HG02571 (cell line): Measurements from ENCODE around the gene RASA3.
"Not testable (repeated sequence)": the region's sequence is repeated elsewhere in the genome, so short reads cannot be mapped to it uniquely, and the experiment has no call there.

Experiments used
- ATAC-seq: cut with Tn5 transposase; IDR thresholded peaks from one replicate; pipeline ENCODE4 v1.9.1; 2021; ENCODE audit warnings: mild to moderate bottlenecking, moderate library complexity; ENCODE audit not compliant: unreplicated experiment

RASA3 gene

GRCh38 chr13:113996912-113997745 is 135.3 kb downstream of the RASA3 start:
- no peak for ATAC-seq

GRCh38 chr13:113996081-113996911 is 136.1 kb downstream of the RASA3 start:
- no peak for ATAC-seq

GRCh38 chr13:113995051-113995601 is 137.3 kb downstream of the RASA3 start:
- ATAC-seq, result no peak

GRCh38 chr13:113992276-113993005 is 140.0 kb downstream of the RASA3 start:
- no peak for ATAC-seq

GRCh38 chr13:113991676-113992179 is 140.7 kb downstream of the RASA3 start:
- no peak for ATAC-seq

- no peak for ATAC-seq
Measured at GRCh38 chr13:113991191-113991669, 141.2 kb downstream of the RASA3 start.

- no peak for ATAC-seq
Measured at GRCh38 chr13:113990321-113990837, 142.0 kb downstream of the RASA3 start.

- ATAC-seq, result no peak
Measured at GRCh38 chr13:113989585-113990300, 142.7 kb downstream of the RASA3 start.

- not testable (repeated sequence) for ATAC-seq
Measured at GRCh38 chr13:113988859-113989258, 143.6 kb downstream of the RASA3 start.

GRCh38 chr13:113982296-113982661 is 150.1 kb downstream of the RASA3 start:
- ATAC-seq, result no peak

- no peak for ATAC-seq
Measured at GRCh38 chr13:113981611-113982295, 150.7 kb downstream of the RASA3 start.

- ATAC-seq, result no peak
Measured at GRCh38 chr13:113981194-113981605, 151.2 kb downstream of the RASA3 start.

GRCh38 chr13:113980489-113981064 is 151.8 kb downstream of the RASA3 start:
- no peak for ATAC-seq

GRCh38 chr13:113979791-113980471 is 152.5 kb downstream of the RASA3 start:
- ATAC-seq, result no peak

- no peak for ATAC-seq
Measured at GRCh38 chr13:113978741-113979481, 153.5 kb downstream of the RASA3 start.

GRCh38 chr13:113977976-113978375 is 154.4 kb downstream of the RASA3 start:
- no peak for ATAC-seq
